H1 (cell line): Measurements from ENCODE around the gene MEF2D. TPM values are rescaled to one million over a fixed set of nuclear protein-coding genes. Genes with fewer than 3 reads are reported as not detected.

ENCODE experiments used
- CTCF ChIA-PET: fragments of 300-600 bp; sonication (Branson Sonifier 250); formaldehyde crosslinking; loops from one replicate; lab custom pipeline; 2021; ENCODE audit not compliant: partially characterized antibody; lab: Charles Lee
- POLR2A ChIA-PET: fragments of 300-600 bp; sonication (Branson Sonifier 250); formaldehyde crosslinking; loops from one replicate; lab custom pipeline; 2021; ENCODE audit warnings: inconsistent platforms; ENCODE audit not compliant: partially characterized antibody; lab: Charles Lee
- DNase-seq, 2 experiments: peaks; one replicate each; pipeline versions ENCODE4 v3.0.0 to v3.0.0-alpha.2; 2010 to 2022; ENCODE audit warnings: low spot score in 2 of 2, low read depth in 1 of 2, mixed read lengths in 1 of 2
- FAIRE-seq: peaks from 2 replicates; lab custom pipeline; 2011; peaks lifted over from hg19 to GRCh38; lab: Jason Lieb, UNC
- H2AFZ ChIP-seq: 2 replicates; pipeline ENCODE4 v1.8.1; 2012; ENCODE audit warnings: low read length, inconsistent platforms
- H2AK5ac ChIP-seq: 2 replicates; pipeline ENCODE4 v1.6.1; 2013; ENCODE audit warnings: low read depth, low read length
- H2BK120ac ChIP-seq: replicated peaks from 2 replicates; pipeline ENCODE3; 2013; ENCODE audit warnings: low read depth, low read length, inconsistent platforms
- H2BK12ac ChIP-seq: 2 replicates; pipeline ENCODE4 v1.6.1; 2013; ENCODE audit warnings: low read depth, low read length
- H2BK15ac ChIP-seq: 2 replicates; pipeline ENCODE4 v1.6.1; 2013; ENCODE audit warnings: low read length
- H2BK20ac ChIP-seq: 2 replicates; pipeline ENCODE4 v1.6.1; 2013; ENCODE audit warnings: low read length
- H2BK5ac ChIP-seq: 2 replicates; pipeline ENCODE4 v1.6.1; 2013; ENCODE audit warnings: low read depth, low read length
- H3K14ac ChIP-seq: 2 replicates; pipeline ENCODE4 v1.6.1; 2013; ENCODE audit warnings: inconsistent platforms; ENCODE audit not compliant: insufficient read length
- H3K18ac ChIP-seq: 2 replicates; pipeline ENCODE4 v1.6.1; 2013; ENCODE audit warnings: low read length; ENCODE audit errors: extremely low read depth
- H3K23ac ChIP-seq: 2 replicates; pipeline ENCODE4 v1.6.1; 2013; ENCODE audit warnings: inconsistent platforms; ENCODE audit not compliant: insufficient read length
- H3K23me2 ChIP-seq: 2 replicates; pipeline ENCODE4 v1.6.1; 2013; ENCODE audit warnings: low read depth, low read length
- H3K27ac ChIP-seq: 2 replicates; pipeline ENCODE4 v1.6.1; 2011; ENCODE audit warnings: low read depth, low read length, inconsistent platforms
- H3K27me3 ChIP-seq, 4 experiments: replicated peaks in 1 of 4; 1 replicate in 1 of 4; 2 replicates in 3 of 4; pipeline versions ENCODE4 v1.6.1 to v1.8.1; 2011 to 2013; ENCODE audit warnings: low read length in 3 of 4, mild to moderate bottlenecking in 3 of 4, inconsistent platforms in 2 of 4, mixed read lengths in 2 of 4, moderate library complexity in 1 of 4; ENCODE audit not compliant: control insufficient read depth in 3 of 4, insufficient read depth in 3 of 4; ENCODE audit errors: extremely low read depth in 1 of 4
- H3K36me3 ChIP-seq, 4 experiments: 2 replicates each; pipeline versions ENCODE4 v1.6.1 to v1.8.1; 2011 to 2013; ENCODE audit warnings: mild to moderate bottlenecking in 4 of 4, low read length in 3 of 4, moderate library complexity in 2 of 4, control low read depth in 1 of 4, inconsistent platforms in 1 of 4; ENCODE audit not compliant: insufficient read depth in 4 of 4, control insufficient read depth in 2 of 4
- H3K4ac ChIP-seq: replicated peaks from 2 replicates; pipeline ENCODE3; 2013; ENCODE audit warnings: low read length, low read depth, mixed read lengths, inconsistent platforms; ENCODE audit not compliant: insufficient read length
- H3K4me1 ChIP-seq, 4 experiments: replicated peaks in 1 of 4; 1 replicate in 1 of 4; 2 replicates in 3 of 4; pipeline versions ENCODE4 v1.6.1 to v1.8.1; 2011 to 2013; ENCODE audit warnings: low read length in 3 of 4, inconsistent platforms in 2 of 4, mixed read lengths in 1 of 4; ENCODE audit not compliant: insufficient read depth in 4 of 4, control insufficient read depth in 3 of 4
- H3K4me2 ChIP-seq, 2 experiments: 2 replicates each; pipeline versions ENCODE4 v1.6.1 to v1.8.1; 2011 to 2013; ENCODE audit warnings: low read depth in 2 of 2, low read length in 2 of 2, control low read depth in 1 of 2, inconsistent platforms in 1 of 2, mild to moderate bottlenecking in 1 of 2; ENCODE audit not compliant: insufficient read depth in 1 of 2
- H3K4me3 ChIP-seq, 4 experiments: fragments of 200-600, 300-600 bp in 1 of 4; sonication (generic), shearing (Covaris generic), sonication (Bioruptor Twin) in 1 of 4; 2 replicates each; pipeline versions ENCODE4 v1.5.1 to v1.8.1; 2011 to 2016; ENCODE audit warnings: low read length in 4 of 4, low read depth in 3 of 4, control low read depth in 2 of 4, inconsistent platforms in 2 of 4, mild to moderate bottlenecking in 2 of 4, mixed read lengths in 1 of 4, moderate library complexity in 1 of 4; ENCODE audit not compliant: insufficient read depth in 2 of 4; ENCODE audit errors: extremely low read depth in 1 of 4
- H3K56ac ChIP-seq: replicated peaks from 2 replicates; pipeline ENCODE3; 2013; ENCODE audit warnings: low read depth, mild to moderate bottlenecking, mixed read lengths, low read length, inconsistent platforms; ENCODE audit not compliant: insufficient read length
- H3K79me1 ChIP-seq: 2 replicates; pipeline ENCODE4 v1.6.1; 2013; ENCODE audit warnings: low read depth, low read length, control low read depth
- H3K79me2 ChIP-seq, 2 experiments: 2 replicates each; pipeline versions ENCODE4 v1.6.1 to v1.8.1; 2012 to 2013; ENCODE audit warnings: low read length in 2 of 2, mild to moderate bottlenecking in 2 of 2, inconsistent platforms in 1 of 2; ENCODE audit not compliant: insufficient read depth in 2 of 2, control insufficient read depth in 1 of 2
- H3K9ac ChIP-seq, 4 experiments: replicated peaks in 1 of 4; 1 replicate in 1 of 4; 2 replicates in 3 of 4; pipeline versions ENCODE4 v1.6.1 to v1.8.1; 2011 to 2013; ENCODE audit warnings: low read depth in 3 of 4, low read length in 3 of 4, control low read depth in 2 of 4, mild to moderate bottlenecking in 2 of 4, moderate library complexity in 2 of 4, inconsistent platforms in 1 of 4; ENCODE audit errors: extremely low read depth in 1 of 4
- H3K9me3 ChIP-seq, 2 experiments: 2 replicates each; pipeline versions ENCODE4 v1.6.1 to v1.8.1; 2012 to 2013; ENCODE audit warnings: mild to moderate bottlenecking in 2 of 2, moderate library complexity in 2 of 2, control low read depth in 1 of 2, inconsistent platforms in 1 of 2, low read depth in 1 of 2, low read length in 1 of 2, mixed read lengths in 1 of 2; ENCODE audit not compliant: insufficient read depth in 2 of 2
- H4K20me1 ChIP-seq, 2 experiments: replicated peaks in 1 of 2; 2 replicates each; pipeline versions ENCODE3 to v1.8.1; 2011 to 2013; ENCODE audit warnings: inconsistent platforms in 2 of 2, low read length in 2 of 2, mild to moderate bottlenecking in 1 of 2; ENCODE audit not compliant: insufficient read depth in 2 of 2, control insufficient read depth in 1 of 2
- H4K5ac ChIP-seq: 2 replicates; pipeline ENCODE4 v1.6.1; 2013; ENCODE audit warnings: low read length, low read depth, mixed read lengths, inconsistent platforms; ENCODE audit not compliant: insufficient read length
- H4K8ac ChIP-seq: 2 replicates; pipeline ENCODE4 v1.8.0; 2013; ENCODE audit warnings: mild to moderate bottlenecking, moderate library complexity, low read length, inconsistent platforms; ENCODE audit not compliant: insufficient read depth; ENCODE audit errors: extremely low read depth
- H4K91ac ChIP-seq: replicated peaks from 2 replicates; pipeline ENCODE3; 2013; ENCODE audit warnings: low read length, mixed read lengths, inconsistent platforms; ENCODE audit not compliant: insufficient read length
- ATF2 ChIP-seq: IDR thresholded peaks from 2 replicates; pipeline ENCODE4 v1.6.1; 2012; ENCODE audit warnings: low read length, inconsistent platforms
- CTBP2 ChIP-seq: IDR thresholded peaks from 2 replicates; pipeline ENCODE4 v1.7.0; 2011; ENCODE audit warnings: borderline replicate concordance, mild to moderate bottlenecking, moderate library complexity, mixed read lengths, low read length; ENCODE audit not compliant: insufficient read depth, insufficient read length
- HDAC6 ChIP-seq: IDR thresholded peaks from one replicate; pipeline ENCODE4 v1.7.1; 2012; ENCODE audit warnings: low read depth, mild to moderate bottlenecking, inconsistent platforms, low read length, moderate library complexity
- MAFK ChIP-seq: IDR thresholded peaks from 2 replicates; pipeline ENCODE4 v1.6.1; 2012; ENCODE audit warnings: low read depth, mild to moderate bottlenecking, improper control_type of control experiment, low read length
- POLR2AphosphoS5 ChIP-seq: IDR thresholded peaks from 2 replicates; pipeline ENCODE4 v1.6.1; 2011; ENCODE audit warnings: low read depth, low read length
- RXRA ChIP-seq: IDR thresholded peaks from 2 replicates; pipeline ENCODE4 v1.6.1; 2011; ENCODE audit warnings: low read depth, mild to moderate bottlenecking, low read length, moderate library complexity; ENCODE audit not compliant: insufficient read depth
- SIX5 ChIP-seq: IDR thresholded peaks from 2 replicates; pipeline ENCODE4 v1.6.1; 2011; ENCODE audit warnings: mild to moderate bottlenecking, low read depth, low read length
- SP1 ChIP-seq: IDR thresholded peaks from 2 replicates; pipeline ENCODE4 v1.6.1; 2011; ENCODE audit warnings: low read depth, low read length
- WGBS, 2 experiments: shearing (Covaris generic) in 1 of 2; methylation state at CpG; one replicate each; pipeline versions ENCODE4 v1.1.6 to v1.1.7; 2013 to 2015; ENCODE audit warnings: low lambda C conversion rate in 2 of 2, mixed read lengths in 2 of 2, inconsistent platforms in 1 of 2, low coverage in 1 of 2, missing lambda C conversion rate in 1 of 2; ENCODE audit not compliant: insufficient replicate concordance in 2 of 2, insufficient coverage in 1 of 2, insufficient read length in 1 of 2; ENCODE audit errors: extremely low coverage in 1 of 2, missing lambda C conversion rate in 1 of 2; 5-methylcytosine and 5-hydroxymethylcytosine counted together
- polyA plus RNA-seq, 7 experiments: library from polyadenylated mRNA; depleted of rRNA in 3 of 7; stranded (reverse) in 5 of 7; unstranded in 2 of 7; fragments of >200 nt in 5 of 7; fragments of 200-250 nt in 2 of 7; gene quantifications; 1 replicate in 5 of 7; 2 replicates in 1 of 7; 4 replicates in 1 of 7; pipeline versions ENCODE4 v1.2.1 to v1.2.3, GENCODE V29; 2011 to 2013; ENCODE audit warnings: missing spikeins in 2 of 7, mixed read lengths in 2 of 7
- total RNA-seq: library from RNA; stranded (reverse); fragmentation: NEBNext Ultra II Directional; extraction: Animal tissue kit (Norgen Biotek cat#: 25700); gene quantifications from 2 replicates; pipeline ENCODE4 v1.2.1, GENCODE V29; 2021
- TF ChIP-seq, protein P1 (sequence below), 3 experiments: IDR thresholded peaks; 1 replicate in 2 of 3; 2 replicates in 1 of 3; pipeline versions ENCODE4 v1.5.1 to v1.6.1; 2011; ENCODE audit warnings: low read length in 3 of 3, mild to moderate bottlenecking in 3 of 3, inconsistent platforms in 2 of 3, low read depth in 1 of 3, moderate library complexity in 1 of 3; ENCODE audit not compliant: insufficient read depth in 1 of 3; ENCODE audit errors: control extremely low read depth in 1 of 3

MEF2D gene
- total and polyA plus RNA-seq, 2 of the 8 experiments (the other 6 are each of a cell fraction or from before 2014, with no cell fraction given): 17.3 to 20.3 TPM

GRCh38 chr1:156478250-156478627 lies 22.3 kb downstream of the MEF2D start:
- Histone ChIP-seq H2BK15ac (no peak overlapping the region), H4K5ac (no peak overlapping the region), H2BK12ac (no peak overlapping the region), H3K14ac (no peak overlapping the region), H4K91ac (no peak overlapping the region), H2AFZ (no peak overlapping the region), H3K4me3 (no peak overlapping the region), H3K4me1 (peaks cover 0 to 16% (median 11%) of the 10 kb centered on the region in 4 experiments; a peak in 6 of 7 replicates), H3K56ac (no peak overlapping the region), H3K9me3 (no peaks in the 10 kb centered on the region), H2BK120ac (no peak overlapping the region), H3K79me2 (no peaks in the 10 kb centered on the region), H3K36me3 (peaks cover 5 to 45% (median 13%) of the 10 kb centered on the region in 4 experiments; a peak in 7 of 8 replicates), H3K4ac (no peak overlapping the region), H3K9ac (no peak overlapping the region), H3K27ac (no peak overlapping the region), H3K23me2 (0 out of 2 replicates have a peak, but pooled peaks cover 2% of the 10 kb centered on the region), H2BK20ac (no peak overlapping the region), H3K18ac (no peak overlapping the region), H3K4me2 (no peak overlapping the region), H4K8ac (no peak overlapping the region), H3K27me3 (no peaks in the 10 kb centered on the region; a peak in 1 of 7 replicates), H3K79me1 (no peaks in the 10 kb centered on the region; the same call in none of the 2 replicates), H4K20me1 (peaks cover 0 to 7% of the 10 kb centered on the region in 2 experiments), H2BK5ac (no peak overlapping the region), H3K23ac (no peak overlapping the region), H2AK5ac (no peak overlapping the region)
- POLR2A ChIA-PET: interaction anchor here (0.5 to 1.6 kb wide), 3 partner anchors 8 to 217 kb away, joined by 3 to 4 read pairs (median 4); partner anchors contain the start of gene NAXE
- CTCF ChIA-PET: interaction anchor here (1.5 to 9.3 kb wide), 5 partner anchors 9 to 108 kb away, joined by 4 to 62 read pairs (median 6); no protein-coding TSS in a partner anchor
- FAIRE-seq (no peak), DNase-seq (no peak)
- WGBS, 2 experiments: 94% methylated on average over 5 of the region's 8 CpGs; no CpG with 5 or more reads in 1 of the 2 experiments
- no peak for TF ChIP-seq SIX5
- TF ChIP-seq HDAC6: no peak
- no peak for TF ChIP-seq ATF2
- TF ChIP-seq, protein P1, sequence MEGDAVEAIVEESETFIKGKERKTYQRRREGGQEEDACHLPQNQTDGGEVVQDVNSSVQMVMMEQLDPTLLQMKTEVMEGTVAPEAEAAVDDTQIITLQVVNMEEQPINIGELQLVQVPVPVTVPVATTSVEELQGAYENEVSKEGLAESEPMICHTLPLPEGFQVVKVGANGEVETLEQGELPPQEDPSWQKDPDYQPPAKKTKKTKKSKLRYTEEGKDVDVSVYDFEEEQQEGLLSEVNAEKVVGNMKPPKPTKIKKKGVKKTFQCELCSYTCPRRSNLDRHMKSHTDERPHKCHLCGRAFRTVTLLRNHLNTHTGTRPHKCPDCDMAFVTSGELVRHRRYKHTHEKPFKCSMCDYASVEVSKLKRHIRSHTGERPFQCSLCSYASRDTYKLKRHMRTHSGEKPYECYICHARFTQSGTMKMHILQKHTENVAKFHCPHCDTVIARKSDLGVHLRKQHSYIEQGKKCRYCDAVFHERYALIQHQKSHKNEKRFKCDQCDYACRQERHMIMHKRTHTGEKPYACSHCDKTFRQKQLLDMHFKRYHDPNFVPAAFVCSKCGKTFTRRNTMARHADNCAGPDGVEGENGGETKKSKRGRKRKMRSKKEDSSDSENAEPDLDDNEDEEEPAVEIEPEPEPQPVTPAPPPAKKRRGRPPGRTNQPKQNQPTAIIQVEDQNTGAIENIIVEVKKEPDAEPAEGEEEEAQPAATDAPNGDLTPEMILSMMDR (IDR thresholded peaks at IDR 0.05; ENCODE audit: control extremely low read depth in 1 of 3, insufficient read depth in 1 of 3, low read depth in 1 of 3, low read length in 3 of 3): no peak
- TF ChIP-seq CTBP2: no peak
- no peak for TF ChIP-seq SP1
- no peak for TF ChIP-seq RXRA
- TF ChIP-seq MAFK: no peak
- TF ChIP-seq POLR2AphosphoS5: no peak
